PFSK-1 (cell line): ENCODE measurements around the gene HSDL1.

ENCODE experiments used
- POLR2AphosphoS5 ChIP-seq: IDR thresholded peaks from 2 replicates; pipeline ENCODE4 v1.6.1; 2012; ENCODE audit warnings: low read depth, mild to moderate bottlenecking, control low read depth, low read length, moderate library complexity
- SIN3A ChIP-seq: IDR thresholded peaks from 2 replicates; pipeline ENCODE4 v1.6.1; 2012; ENCODE audit warnings: mild to moderate bottlenecking, low read length, moderate library complexity, borderline replicate concordance; ENCODE audit not compliant: insufficient read depth
- TAF1 ChIP-seq: IDR thresholded peaks from 2 replicates; pipeline ENCODE4 v1.6.1; 2012; ENCODE audit warnings: low read length, control low read depth, borderline replicate concordance; ENCODE audit not compliant: insufficient read depth
- TF ChIP-seq, protein P1 (sequence below), 2 experiments: IDR thresholded peaks; 2 replicates each; pipeline versions ENCODE4 v1.6.1 to v1.8.0; 2011 to 2012; ENCODE audit warnings: low read depth in 2 of 2, low read length in 2 of 2, control low read depth in 1 of 2, inconsistent platforms in 1 of 2, mild to moderate bottlenecking in 1 of 2, moderate library complexity in 1 of 2; ENCODE audit not compliant: insufficient read depth in 1 of 2

DNA sequence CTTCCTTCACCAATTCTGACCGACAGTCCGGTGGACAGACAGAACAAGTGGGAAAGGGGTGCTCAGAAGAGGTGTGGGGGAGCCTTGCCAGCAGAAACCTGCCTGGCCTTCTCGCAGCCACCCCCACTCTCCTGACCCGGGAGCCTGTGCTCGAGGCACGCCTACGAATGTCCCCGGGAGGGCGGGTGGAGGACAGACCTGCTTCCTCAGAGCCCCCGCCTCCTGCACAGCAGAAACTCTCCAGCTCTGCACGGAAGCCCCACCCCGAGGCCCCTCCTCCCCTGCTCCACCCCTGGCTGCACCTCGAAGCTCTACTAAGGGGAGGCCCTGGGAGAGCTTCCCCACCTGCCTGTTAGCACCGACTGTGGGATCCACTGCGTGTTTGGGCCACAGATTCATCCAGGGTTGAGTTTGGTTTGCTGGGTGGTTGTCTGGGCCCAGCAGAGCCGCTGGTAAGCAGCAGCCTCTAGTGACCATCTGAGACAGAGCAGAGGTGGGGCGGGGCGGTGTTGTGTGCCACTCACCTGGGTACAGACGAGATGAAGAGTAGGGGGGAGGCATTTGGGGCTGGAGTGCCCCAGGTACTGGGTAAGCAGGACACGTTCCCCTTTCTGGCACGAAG, 35.7 kb upstream of the HSDL1 start:
- TF ChIP-seq POLR2AphosphoS5: no peak
- TF ChIP-seq, protein P1, sequence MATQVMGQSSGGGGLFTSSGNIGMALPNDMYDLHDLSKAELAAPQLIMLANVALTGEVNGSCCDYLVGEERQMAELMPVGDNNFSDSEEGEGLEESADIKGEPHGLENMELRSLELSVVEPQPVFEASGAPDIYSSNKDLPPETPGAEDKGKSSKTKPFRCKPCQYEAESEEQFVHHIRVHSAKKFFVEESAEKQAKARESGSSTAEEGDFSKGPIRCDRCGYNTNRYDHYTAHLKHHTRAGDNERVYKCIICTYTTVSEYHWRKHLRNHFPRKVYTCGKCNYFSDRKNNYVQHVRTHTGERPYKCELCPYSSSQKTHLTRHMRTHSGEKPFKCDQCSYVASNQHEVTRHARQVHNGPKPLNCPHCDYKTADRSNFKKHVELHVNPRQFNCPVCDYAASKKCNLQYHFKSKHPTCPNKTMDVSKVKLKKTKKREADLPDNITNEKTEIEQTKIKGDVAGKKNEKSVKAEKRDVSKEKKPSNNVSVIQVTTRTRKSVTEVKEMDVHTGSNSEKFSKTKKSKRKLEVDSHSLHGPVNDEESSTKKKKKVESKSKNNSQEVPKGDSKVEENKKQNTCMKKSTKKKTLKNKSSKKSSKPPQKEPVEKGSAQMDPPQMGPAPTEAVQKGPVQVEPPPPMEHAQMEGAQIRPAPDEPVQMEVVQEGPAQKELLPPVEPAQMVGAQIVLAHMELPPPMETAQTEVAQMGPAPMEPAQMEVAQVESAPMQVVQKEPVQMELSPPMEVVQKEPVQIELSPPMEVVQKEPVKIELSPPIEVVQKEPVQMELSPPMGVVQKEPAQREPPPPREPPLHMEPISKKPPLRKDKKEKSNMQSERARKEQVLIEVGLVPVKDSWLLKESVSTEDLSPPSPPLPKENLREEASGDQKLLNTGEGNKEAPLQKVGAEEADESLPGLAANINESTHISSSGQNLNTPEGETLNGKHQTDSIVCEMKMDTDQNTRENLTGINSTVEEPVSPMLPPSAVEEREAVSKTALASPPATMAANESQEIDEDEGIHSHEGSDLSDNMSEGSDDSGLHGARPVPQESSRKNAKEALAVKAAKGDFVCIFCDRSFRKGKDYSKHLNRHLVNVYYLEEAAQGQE (IDR thresholded peaks at IDR 0.05; ENCODE audit: insufficient read depth in 1 of 2, low read depth in 2 of 2, low read length in 2 of 2): no peak
- TF ChIP-seq SIN3A: no peak
- no peak for TF ChIP-seq TAF1
